ENCODE results near the gene ZNRF4.

Gene ZNRF4

DNA sequence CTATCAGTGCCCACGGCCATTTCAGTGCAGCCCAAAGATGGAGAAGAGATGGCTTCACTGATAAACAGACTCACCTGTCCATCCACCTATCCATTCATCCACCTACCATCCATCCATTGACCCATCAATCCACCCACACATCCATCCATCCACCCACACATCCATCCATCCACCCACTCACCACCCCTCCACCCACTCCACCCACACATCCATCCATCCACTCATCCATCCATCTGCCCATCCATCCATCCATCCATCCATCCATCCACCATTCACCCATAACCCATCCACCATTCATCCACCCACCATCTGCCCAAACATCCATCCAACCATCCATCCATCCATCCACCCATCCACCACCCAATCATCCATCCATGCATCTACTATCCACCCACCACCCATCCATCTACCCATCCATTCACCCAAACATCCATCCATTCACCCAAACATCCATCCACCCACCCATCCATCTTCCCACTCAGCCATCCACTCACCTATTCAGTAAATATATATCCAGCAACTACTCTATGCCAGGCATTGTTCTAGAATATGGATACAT lies 31.6 kb upstream of the ZNRF4 start:
- H3K4me3 ChIP-seq (ENCODE audit: low read depth, low read length) = no peak overlapping the region

DNA sequence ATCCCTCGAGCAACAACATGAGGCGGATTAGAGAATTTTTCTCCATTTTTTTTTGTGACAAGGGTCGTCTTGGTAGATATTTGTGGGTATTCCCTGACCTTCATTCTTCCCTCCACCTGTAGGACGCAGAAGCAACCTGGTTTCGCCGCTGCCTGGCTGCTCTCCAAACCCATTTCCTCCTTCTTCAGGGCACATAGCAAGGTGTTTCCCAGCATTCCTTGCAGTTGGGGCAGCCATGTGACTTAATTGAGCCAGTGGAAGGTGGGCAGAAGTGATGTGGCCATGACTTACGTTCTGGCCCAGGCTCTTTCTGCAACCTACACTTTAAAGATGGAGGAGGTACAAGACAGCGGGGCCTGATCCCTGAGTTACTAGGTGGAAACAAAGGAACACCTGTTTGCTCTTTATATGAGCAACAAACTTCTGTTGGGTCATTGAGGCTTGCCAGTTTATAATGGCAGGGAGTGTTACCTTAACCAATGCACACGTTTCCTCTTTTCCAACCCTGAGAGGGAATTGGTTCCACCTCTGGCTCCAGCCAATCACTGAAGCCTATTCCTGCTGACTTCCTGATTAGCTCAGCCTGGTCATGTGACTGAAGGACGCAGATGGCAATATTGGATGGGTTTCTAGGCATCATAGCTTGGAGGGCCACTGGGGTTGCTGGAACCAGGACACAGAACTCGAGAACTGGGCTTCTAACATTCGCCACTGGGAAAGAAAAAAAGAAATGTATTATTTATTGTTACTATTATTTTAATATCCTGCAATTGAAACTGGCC lies 30.8 kb upstream of the ZNRF4 start:
- no peak overlapping the region for H3K4me3 ChIP-seq (ENCODE audit: low read depth, low read length)
- TF ChIP-seq, protein P1, sequence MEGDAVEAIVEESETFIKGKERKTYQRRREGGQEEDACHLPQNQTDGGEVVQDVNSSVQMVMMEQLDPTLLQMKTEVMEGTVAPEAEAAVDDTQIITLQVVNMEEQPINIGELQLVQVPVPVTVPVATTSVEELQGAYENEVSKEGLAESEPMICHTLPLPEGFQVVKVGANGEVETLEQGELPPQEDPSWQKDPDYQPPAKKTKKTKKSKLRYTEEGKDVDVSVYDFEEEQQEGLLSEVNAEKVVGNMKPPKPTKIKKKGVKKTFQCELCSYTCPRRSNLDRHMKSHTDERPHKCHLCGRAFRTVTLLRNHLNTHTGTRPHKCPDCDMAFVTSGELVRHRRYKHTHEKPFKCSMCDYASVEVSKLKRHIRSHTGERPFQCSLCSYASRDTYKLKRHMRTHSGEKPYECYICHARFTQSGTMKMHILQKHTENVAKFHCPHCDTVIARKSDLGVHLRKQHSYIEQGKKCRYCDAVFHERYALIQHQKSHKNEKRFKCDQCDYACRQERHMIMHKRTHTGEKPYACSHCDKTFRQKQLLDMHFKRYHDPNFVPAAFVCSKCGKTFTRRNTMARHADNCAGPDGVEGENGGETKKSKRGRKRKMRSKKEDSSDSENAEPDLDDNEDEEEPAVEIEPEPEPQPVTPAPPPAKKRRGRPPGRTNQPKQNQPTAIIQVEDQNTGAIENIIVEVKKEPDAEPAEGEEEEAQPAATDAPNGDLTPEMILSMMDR (IDR thresholded peaks at IDR 0.05; ENCODE audit: low read depth, low read length) = no peak

More for the DNA sequence above, 31.6 kb upstream of the ZNRF4 start:
- TF ChIP-seq, protein P1 (IDR thresholded peaks at IDR 0.05; ENCODE audit: low read depth, low read length) = no peak

DNA sequence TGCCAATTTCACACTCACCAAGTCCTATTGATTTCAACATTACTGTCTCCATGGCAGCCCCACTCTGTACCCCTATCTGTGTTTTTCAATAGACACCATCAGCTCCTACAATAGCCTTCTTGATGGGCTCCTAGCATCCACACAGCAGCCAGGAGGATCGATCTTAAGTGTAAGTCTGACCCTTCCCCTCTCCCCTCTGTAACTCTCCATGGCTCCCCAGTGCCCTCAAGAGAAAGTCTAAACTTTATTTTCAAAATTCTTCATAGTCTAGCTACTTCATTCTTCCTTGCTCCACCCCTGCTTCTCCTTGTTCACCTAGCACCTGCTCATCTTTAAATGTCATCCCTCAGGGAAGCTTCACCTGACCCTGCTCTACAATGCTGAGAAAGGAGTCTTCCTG lies 30.0 kb upstream of the ZNRF4 start:
- TF ChIP-seq, protein P1 (IDR thresholded peaks at IDR 0.05; ENCODE audit: low read depth, low read length) = no peak
- H3K4me3 ChIP-seq (ENCODE audit: low read depth, low read length) = no peak overlapping the region

DNA sequence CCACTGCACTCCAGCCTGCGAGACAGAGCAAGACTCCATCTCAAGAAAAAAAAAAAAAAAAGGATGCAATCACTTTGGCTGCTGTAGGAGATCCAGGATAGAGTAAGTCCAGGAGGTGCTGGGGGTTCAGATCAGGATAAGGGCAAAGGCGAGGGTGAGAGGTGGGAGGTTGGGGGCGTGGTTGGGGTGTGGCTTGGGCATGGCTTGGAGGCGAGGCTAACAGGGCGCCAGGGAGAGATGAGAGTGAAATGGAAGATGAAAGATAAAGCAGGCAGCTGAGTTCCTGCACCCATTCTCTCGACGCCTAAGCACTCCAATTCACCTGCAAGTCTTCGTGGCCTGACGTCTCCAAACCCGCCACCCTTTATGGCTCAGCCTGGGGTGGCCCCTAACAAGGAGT lies 25.0 kb upstream of the ZNRF4 start:
- H3K4me3 ChIP-seq (ENCODE audit: low read depth, low read length) = no peak overlapping the region
- TF ChIP-seq, protein P1 (IDR thresholded peaks at IDR 0.05; ENCODE audit: low read depth, low read length) = no peak

DNA sequence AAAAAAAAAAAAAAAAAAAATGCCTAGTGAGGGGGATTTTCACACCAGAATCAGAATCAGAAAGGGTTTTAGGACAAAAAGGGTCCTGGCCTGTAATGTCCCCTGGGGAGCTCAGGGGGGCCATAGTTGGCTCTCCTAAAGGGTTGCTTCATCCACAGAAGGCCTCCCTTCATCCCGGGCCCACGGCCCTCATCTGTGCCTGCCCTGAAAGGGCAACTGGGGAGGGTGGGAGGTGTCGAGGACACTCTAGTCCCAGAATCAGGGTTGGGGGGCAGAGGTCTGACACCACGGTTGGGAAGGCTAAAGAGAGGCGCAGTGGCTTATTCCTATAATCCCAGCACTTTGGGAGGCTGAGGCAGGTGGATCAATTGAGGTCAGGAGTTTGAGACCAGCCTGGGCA lies 22.5 kb upstream of the ZNRF4 start:
- TF ChIP-seq, protein P1 (IDR thresholded peaks at IDR 0.05; ENCODE audit: low read depth, low read length) = no peak
- no peak overlapping the region for H3K4me3 ChIP-seq (ENCODE audit: low read depth, low read length)

DNA sequence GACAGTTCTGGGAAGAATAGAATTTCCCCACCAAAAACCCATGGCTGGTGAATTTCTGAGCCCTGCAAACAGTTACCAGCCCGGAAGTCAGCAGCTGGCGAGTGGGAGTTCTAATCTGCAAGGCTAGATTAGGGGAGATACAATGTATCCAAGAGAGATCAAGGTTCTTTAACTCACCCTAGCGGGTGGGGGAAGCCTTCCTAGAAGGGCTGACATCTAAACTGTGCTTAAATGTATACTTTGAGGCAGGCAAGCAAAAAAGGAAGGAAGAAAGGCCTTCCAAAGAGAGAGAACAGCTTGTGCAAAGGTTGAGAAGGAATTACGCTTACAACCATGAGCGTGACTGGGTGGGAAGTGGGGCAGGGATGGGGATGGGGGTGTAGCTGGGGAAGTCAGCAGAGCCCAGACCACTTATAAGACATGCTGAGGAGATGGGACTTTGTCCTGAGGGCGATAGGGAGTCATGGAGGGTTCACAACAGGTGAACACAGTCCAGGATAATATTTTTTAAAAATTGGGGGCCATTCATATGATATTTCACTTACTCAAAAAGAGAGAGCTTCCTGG lies 20.8 kb upstream of the ZNRF4 start:
- H3K4me3 ChIP-seq (ENCODE audit: low read depth, low read length) = no peak overlapping the region
- TF ChIP-seq, protein P1 (IDR thresholded peaks at IDR 0.05; ENCODE audit: low read depth, low read length) = no peak

All from WI38 (cell line).